Smooth muscle cell of the umbilical artery (primary cell): ENCODE measurements around the gene RNASEH2A. TPM values are rescaled to one million over a fixed set of nuclear protein-coding genes. Genes with fewer than 3 reads are reported as not detected.

Experiments
- total RNA-seq: library from RNA; depleted of rRNA; stranded (reverse); fragments of >200 nt; gene quantifications from 2 replicates; pipeline ENCODE4 v1.2.3, GENCODE V29; 2014

Gene RNASEH2A
- total RNA-seq, result 7.1 and 23.5 TPM in 2 replicates

DNA sequence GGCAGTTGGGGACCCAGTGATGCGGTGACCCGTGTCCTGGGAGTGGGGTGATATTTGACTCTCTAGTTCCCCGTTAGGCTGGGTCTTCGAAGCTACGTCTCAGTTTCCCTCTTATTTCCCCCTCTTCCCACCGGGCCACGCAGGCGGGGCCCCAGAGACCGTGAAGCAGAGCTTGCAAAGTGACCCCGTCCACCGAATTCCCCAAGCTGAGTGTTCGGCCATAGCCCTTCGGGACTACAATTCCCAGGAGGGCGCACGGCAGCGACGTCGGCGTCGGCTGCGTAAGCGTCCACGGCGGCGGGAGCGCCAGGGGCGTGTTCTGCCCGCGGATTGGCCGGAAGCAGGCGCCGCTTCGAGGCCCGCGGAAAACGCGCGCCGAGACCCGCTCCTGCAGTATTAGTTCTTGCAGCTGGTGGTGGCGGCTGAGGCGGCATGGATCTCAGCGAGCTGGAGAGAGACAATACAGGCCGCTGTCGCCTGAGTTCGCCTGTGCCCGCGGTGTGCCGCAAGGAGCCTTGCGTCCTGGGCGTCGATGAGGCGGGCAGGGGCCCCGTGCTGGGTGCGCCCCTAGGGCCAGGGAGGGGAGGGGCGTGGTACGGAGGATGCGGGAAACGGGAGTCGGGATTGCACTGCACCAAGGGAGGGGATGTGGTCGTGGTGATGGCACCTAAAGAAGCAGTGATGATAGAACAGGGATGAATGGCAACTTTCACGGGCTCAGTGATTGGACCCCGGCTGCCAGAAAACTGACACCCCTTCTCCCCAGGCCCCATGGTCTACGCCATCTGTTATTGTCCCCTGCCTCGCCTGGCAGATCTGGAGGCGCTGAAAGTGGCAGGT is at the start of gene RNASEH2A:
Gene RNASEH2A, plus strand, starts transcription at position 343 of the 840 bp plus-strand sequence. Its CDS starts 90 bp downstream, at position 433.

DNA sequence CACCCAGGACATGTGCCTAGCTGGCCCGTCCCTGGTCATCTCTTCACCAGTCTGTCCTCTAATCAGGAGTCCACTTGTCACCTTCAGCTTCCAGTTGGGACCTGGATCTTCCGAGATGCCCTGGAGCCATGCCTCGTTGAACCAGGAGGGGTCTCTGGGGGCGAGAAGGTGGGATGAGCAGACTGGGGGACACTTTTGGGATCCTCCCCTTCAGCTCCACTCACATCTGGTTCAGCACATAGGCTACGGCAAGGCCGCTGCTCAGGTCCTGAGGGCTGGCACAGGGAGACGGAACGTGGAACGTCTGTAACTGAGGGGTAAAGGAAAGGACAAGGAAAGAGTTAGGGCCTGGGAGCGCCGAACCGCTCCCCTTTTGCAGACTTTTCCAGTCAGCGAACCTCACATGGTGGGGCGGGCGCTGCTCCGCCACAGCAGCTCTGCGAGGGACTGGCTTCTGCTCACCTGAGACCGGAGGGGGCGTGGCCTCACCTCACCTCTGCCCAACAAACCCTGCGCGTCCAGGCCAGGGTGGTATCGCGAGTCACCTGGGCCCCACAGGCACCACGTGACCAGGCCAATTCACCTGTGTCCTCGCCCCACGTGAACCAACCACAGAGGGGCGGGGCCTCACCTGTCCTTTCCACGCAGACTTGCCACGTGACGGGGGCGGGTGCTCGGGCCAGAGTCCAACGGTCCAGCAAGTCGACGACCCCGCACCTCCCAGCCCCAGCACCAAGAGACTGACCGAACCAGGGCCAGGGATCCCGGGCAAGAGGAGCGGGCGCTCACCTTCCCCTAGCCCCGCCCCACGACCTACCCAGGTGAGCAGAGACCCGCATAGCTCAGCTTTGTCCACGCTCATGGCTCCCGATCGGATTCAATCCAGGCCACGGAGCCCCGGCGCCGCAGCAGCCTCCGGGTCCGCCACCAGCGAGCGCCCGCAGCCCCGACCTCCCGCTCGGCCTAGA is 31.5 kb upstream of the RNASEH2A start, which contains the start of gene HOOK2:
Gene HOOK2, minus strand, starts transcription at position 965 of the 968 bp plus-strand sequence. Its CDS starts 103 bp downstream, at position 862.

DNA sequence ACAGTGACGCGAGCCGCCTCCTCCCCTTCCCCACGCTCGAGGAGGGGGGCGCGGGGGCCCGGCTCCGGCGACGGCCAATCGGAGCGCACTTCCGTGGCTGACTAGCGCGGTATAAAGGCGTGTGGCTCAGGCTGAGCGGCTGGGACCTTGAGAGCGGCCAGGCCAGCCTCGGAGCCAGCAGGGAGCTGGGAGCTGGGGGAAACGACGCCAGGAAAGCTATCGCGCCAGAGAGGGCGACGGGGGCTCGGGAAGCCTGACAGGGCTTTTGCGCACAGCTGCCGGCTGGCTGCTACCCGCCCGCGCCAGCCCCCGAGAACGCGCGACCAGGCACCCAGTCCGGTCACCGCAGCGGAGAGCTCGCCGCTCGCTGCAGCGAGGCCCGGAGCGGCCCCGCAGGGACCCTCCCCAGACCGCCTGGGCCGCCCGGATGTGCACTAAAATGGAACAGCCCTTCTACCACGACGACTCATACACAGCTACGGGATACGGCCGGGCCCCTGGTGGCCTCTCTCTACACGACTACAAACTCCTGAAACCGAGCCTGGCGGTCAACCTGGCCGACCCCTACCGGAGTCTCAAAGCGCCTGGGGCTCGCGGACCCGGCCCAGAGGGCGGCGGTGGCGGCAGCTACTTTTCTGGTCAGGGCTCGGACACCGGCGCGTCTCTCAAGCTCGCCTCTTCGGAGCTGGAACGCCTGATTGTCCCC is 14.9 kb upstream of the RNASEH2A start, which contains the start of gene JUNB:
Gene JUNB, plus strand, starts transcription at position 142 of the 706 bp plus-strand sequence. Its CDS starts 286 bp downstream, at position 428.

DNA sequence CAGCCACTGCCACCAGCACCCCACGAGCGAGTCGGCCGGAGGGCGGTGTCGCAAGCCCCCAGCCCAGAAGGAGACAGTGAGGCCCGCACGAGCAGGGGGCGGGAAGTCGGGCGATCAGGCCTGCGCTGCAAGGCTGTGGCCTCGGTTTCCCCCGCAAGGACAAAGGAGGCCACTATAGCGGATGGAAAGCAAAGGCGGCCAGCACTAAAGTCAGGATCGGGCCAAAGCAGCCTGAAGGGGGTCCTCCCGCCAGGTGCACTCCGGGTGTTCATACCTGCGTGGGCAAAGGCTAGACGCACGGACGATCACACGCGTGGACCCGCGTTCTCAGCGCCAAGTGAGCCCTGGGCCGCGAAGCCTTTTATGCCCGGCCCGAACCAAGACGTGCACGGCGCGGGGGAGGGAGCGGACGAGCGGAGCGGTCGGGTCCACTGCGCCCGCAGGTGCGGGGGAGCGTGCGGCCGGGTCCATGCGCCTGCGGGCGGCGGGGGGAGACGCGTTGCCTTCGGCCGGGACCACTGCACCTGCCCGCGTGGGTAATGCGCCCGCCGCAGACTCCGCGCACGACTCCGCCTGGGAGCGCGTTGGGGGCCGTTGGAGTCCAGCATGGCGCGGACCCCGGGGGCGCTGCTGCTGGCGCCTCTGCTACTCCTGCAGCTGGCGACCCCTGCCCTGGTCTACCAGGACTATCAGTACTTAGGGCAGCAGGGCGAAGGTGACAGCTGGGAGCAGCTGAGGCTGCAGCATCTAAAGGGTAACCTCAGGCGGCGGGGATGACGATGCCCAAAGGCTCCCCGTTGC is 4.7 kb upstream of the RNASEH2A start, which contains the start of the genes PRDX2 and THSD8:
Gene PRDX2, minus strand, starts transcription at position 335 of the 801 bp plus-strand sequence. CDS start 539 bp downstream, outside the sequence.
Gene THSD8, plus strand, starts transcription at position 604 of the 801 bp plus-strand sequence. Its CDS starts 3 bp downstream, at position 607.

DNA sequence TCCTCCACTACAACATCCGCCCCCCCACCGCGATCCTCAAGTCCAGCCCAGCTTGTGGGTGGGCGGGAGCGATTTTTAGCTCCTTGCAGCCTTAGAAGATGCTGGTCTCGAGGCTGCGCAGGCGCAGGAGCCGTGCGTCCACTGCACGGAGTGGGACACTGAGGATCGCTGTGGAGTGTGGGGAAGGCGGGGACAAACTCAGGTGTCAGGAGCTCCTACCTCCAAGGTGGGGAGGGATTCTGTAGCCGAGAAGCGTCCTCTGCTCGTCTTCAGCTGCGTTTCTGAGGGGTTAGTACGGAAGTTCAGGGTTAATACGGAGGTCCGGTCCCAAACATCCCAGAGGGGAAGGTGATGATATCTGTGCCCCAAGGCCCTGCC is 28.2 kb downstream of the RNASEH2A start, which contains the start of gene RTBDN:
Gene RTBDN, minus strand, starts transcription at position 14 of the 378 bp plus-strand sequence. CDS start 4,600 bp downstream, outside the sequence.

DNA sequence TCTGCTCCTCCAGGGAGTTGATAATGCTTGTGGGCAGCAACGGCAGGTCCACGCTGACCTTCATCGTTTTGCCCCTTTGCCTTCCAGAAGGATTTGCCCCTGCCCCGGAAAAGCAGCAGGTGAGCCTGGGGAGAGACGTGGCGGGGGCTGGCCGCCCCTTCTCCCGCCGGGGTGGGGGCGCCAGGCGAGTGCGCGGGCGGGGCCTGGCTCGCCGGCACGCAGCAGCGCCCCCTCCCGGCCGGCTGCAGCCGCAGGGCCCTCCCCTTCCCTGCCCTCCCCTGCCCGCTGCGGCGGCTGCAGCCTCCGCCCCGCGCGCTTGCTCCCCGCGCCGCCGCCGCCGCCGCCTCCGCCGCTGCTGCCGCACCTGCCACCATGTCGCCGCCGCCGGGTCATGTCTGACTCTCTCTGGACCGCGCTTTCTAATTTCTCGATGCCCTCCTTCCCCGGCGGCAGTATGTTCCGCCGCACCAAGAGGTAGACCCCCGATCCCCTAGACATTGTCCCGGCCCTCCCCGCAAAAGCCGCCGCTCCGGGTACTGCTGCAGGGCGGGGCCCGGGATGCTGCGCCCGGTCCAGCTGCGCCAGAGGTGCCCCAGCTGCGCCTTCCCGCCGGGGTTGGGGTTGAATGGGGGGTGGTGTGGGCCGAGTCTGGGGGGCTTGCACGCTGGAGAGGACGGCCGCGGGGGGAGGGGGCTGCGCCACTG is 31.9 kb downstream of the RNASEH2A start, which contains the start of gene MAST1:
Gene MAST1, plus strand, starts transcription at position 334 of the 704 bp plus-strand sequence. Its CDS starts 58 bp downstream, at position 392.

Other genes starting within 250 kb of the RNASEH2A start
- 11.6 and 12.3 TPM in 2 replicates for gene ZNF490, start 195.8 kb upstream of the RNASEH2A start, total RNA-seq
- 14.0 and 16.8 TPM in 2 replicates for gene ZNF791, start 195.7 kb upstream of the RNASEH2A start, total RNA-seq
- 41.3 and 47.9 TPM in 2 replicates for gene MAN2B1, start 139.8 kb upstream of the RNASEH2A start, total RNA-seq
- gene WDR83, start 139.8 kb upstream of the RNASEH2A start, total RNA-seq, result 10.2 and 10.7 TPM in 2 replicates
- 43.8 and 51.4 TPM in 2 replicates for gene DHPS, start 124.7 kb upstream of the RNASEH2A start, total RNA-seq
- gene GNG14, start 118.6 kb upstream of the RNASEH2A start, total RNA-seq, result not detected in 2 replicates
- gene FBXW9, start 110.0 kb upstream of the RNASEH2A start, total RNA-seq, result 4.6 and 4.8 TPM in 2 replicates
- gene TNPO2, start 82.7 kb upstream of the RNASEH2A start, total RNA-seq, result 35.6 and 65.1 TPM in 2 replicates
- 82.2 and 89.1 TPM in 2 replicates for gene TRIR, start 71.9 kb upstream of the RNASEH2A start, total RNA-seq
- 51.1 and 61.2 TPM in 2 replicates for gene GET3, start 69.1 kb upstream of the RNASEH2A start, total RNA-seq
- not detected in 2 replicates for gene BEST2, start 54.8 kb upstream of the RNASEH2A start, total RNA-seq
- gene HOOK2, start 31.0 kb upstream of the RNASEH2A start, total RNA-seq, result 12.5 and 19.4 TPM in 2 replicates
- gene JUNB, start 15.1 kb upstream of the RNASEH2A start, total RNA-seq, result 60.2 and 68.0 TPM in 2 replicates
- 184 and 256 TPM in 2 replicates for gene PRDX2, start 4.8 kb upstream of the RNASEH2A start, total RNA-seq
- gene THSD8, start 4.5 kb upstream of the RNASEH2A start, total RNA-seq, result not detected in 2 replicates
- gene RTBDN, start 28.0 kb downstream of the RNASEH2A start, total RNA-seq, result not detected in 2 replicates
- 0.28 TPM in 1 of 2 replicates, not detected in the other for gene MAST1, start 31.9 kb downstream of the RNASEH2A start, total RNA-seq
- 22.2 and 48.1 TPM in 2 replicates for gene DNASE2, start 74.9 kb downstream of the RNASEH2A start, total RNA-seq
- not detected in 2 replicates for gene KLF1, start 80.6 kb downstream of the RNASEH2A start, total RNA-seq
- 23.7 and 43.4 TPM in 2 replicates for gene GCDH, start 84.6 kb downstream of the RNASEH2A start, total RNA-seq
- not detected in 2 replicates for gene SYCE2, start 112.7 kb downstream of the RNASEH2A start, total RNA-seq
- gene FARSA, start 127.1 kb downstream of the RNASEH2A start, total RNA-seq, result 52.6 and 95.9 TPM in 2 replicates
- gene CALR, start 132.0 kb downstream of the RNASEH2A start, total RNA-seq, result 1,991 and 2,815 TPM in 2 replicates
- gene RAD23A, start 139.3 kb downstream of the RNASEH2A start, total RNA-seq, result 52.6 and 88.1 TPM in 2 replicates
- 12.6 and 13.4 TPM in 2 replicates for gene GADD45GIP1, start 150.6 kb downstream of the RNASEH2A start, total RNA-seq
- not detected in 2 replicates for gene DAND5, start 163.0 kb downstream of the RNASEH2A start, total RNA-seq
- 29.7 and 62.5 TPM in 2 replicates for gene NFIX, start 188.9 kb downstream of the RNASEH2A start, total RNA-seq